ENCODE measurements around the gene PEF1. TPM values are rescaled to one million over a fixed set of nuclear protein-coding genes. Genes with fewer than 3 reads are reported as not detected.

Gene PEF1
- total and polyA plus RNA-seq, 2 donors (not counting 1 experiment from before 2014, with no cell fraction given) = 36.7 to 49.4 TPM

GRCh38 chr1:31588751-31589515 is 55.7 kb downstream of the PEF1 start:
- Mint-ChIP-seq H3K4me1 (peaks cover 11% of the 10 kb centered on the region), H3K9me3 (ENCODE audit: insufficient read depth) (no peaks in the 10 kb centered on the region), H3K4me3 (peak overlapping the region; percentile 34), H3K27ac (no peak overlapping the region), H3K27me3 (peaks cover 36% of the 10 kb centered on the region)
- H2AFZ ChIP-seq (ENCODE audit: insufficient read depth, low read depth, low read length, poor library complexity, severe bottlenecking) = no peak overlapping the region
- peak overlapping the region; percentile 37 for H3K4me2 ChIP-seq (replicated peaks; ENCODE audit: low read depth, low read length, poor library complexity, severe bottlenecking)
- intact Hi-C loops (cut with micrococcal nuclease) = no loop called here
- H3K9me3 ChIP-seq (ENCODE audit: control extremely low read depth in 1 of 3, control insufficient read depth in 2 of 3, insufficient read depth in 1 of 3, low read length in 2 of 3) = no peaks in the 10 kb centered on the region
- ChIA-PET POLR2A (no interaction called here), CTCF (interaction anchor here (0.7 kb wide), 1 partner anchor 873 kb away, joined by 4 read pairs; no protein-coding TSS in a partner anchor)
- no peak overlapping the region for H3K9ac ChIP-seq (ENCODE audit: low read length)
- no peaks in the 10 kb centered on the region for H4K20me1 ChIP-seq (ENCODE audit: control insufficient read depth, insufficient read depth, low read length, poor library complexity, severe bottlenecking)
- 34% methylated on average over 59 of the region's 62 CpGs for WGBS (ENCODE audit: insufficient coverage)
- TF ChIP-seq EZH2 (IDR thresholded peaks at IDR 0.05; ENCODE audit: borderline replicate concordance, insufficient read depth, low read depth, low read length, poor library complexity, severe bottlenecking) (no peak), CTCF (IDR thresholded peaks at IDR 0.05) (no peak)
- H3K4me3 ChIP-seq (ENCODE audit: control extremely low read depth in 1 of 5, extremely low read depth in 1 of 5, insufficient read depth in 1 of 5, low read depth in 2 of 5, low read length in 4 of 5) = no peak overlapping the region
- ATAC-seq (ENCODE audit: low read depth) (no peak), DNase-seq (no peak)
- H3K4me1 ChIP-seq (ENCODE audit: control insufficient read depth in 2 of 2, insufficient read depth in 2 of 2, low read length in 2 of 2) = peaks cover 0 to 4% of the 10 kb centered on the region in 2 donors
- H3K27ac ChIP-seq (ENCODE audit: low read length in 2 of 2) = no peak overlapping the region
- no peaks in the 10 kb centered on the region for H3K79me2 ChIP-seq (ENCODE audit: control insufficient read depth, insufficient read depth, low read length)
- H3K27me3 ChIP-seq (replicated peaks in 1 of 4; ENCODE audit: control extremely low read depth in 1 of 4, control insufficient read depth in 3 of 4, insufficient read depth in 4 of 4, low read length in 3 of 4) = peaks cover 0 to 28% (median 3%) of the 10 kb centered on the region in 4 experiments
- H3K36me3 ChIP-seq (replicated peaks in 1 of 2; ENCODE audit: control extremely low read depth in 1 of 2, control insufficient read depth in 1 of 2, extremely low read depth in 1 of 2, insufficient read depth in 2 of 2, low read length in 1 of 2) = no peaks in the 10 kb centered on the region
